Tibial nerve (tissue), 4 donors: ENCODE results near the gene FAM117A.

Experiments used
- CTCF ChIP-seq, 5 experiments: fragments of 200-600 bp in 3 of 5; fragments of 450-650 bp in 2 of 5; sonication (generic) in 3 of 5; IDR thresholded peaks; one replicate each; pipeline ENCODE4 v1.5.1; 2016 to 2019; ENCODE audit warnings: antibody characterized with exemption in 5 of 5, mild to moderate bottlenecking in 3 of 5, moderate library complexity in 2 of 5
- EP300 ChIP-seq, 2 donors: sonication (generic); formaldehyde crosslinking; IDR thresholded peaks; one replicate each; pipeline ENCODE4 v1.6.1; 2017; ENCODE audit warnings: antibody characterized with exemption in 2 of 2, mild to moderate bottlenecking in 1 of 2
- POLR2A ChIP-seq, 2 donors: fragments of 450-650 bp; IDR thresholded peaks; one replicate each; pipeline ENCODE4 v1.6.1; 2017; ENCODE audit warnings: antibody characterized with exemption in 2 of 2, mild to moderate bottlenecking in 2 of 2, moderate library complexity in 2 of 2

- TF ChIP-seq CTCF (IDR thresholded peaks at IDR 0.05) (peak; percentile 89 to 98 (median 95)), EP300 (IDR thresholded peaks at IDR 0.05) (no peak), POLR2A (IDR thresholded peaks at IDR 0.05) (no peak)
These were observed 68.9 kb downstream of the FAM117A start for GRCh38 chr17:49694847-49695697.
